Breast epithelium (tissue), 4 donors: ENCODE data around the gene MEF2D. TPM values are rescaled to one million over a fixed set of nuclear protein-coding genes. Genes with fewer than 3 reads are reported as not detected.

ENCODE experiments used
- DNase-seq, 2 donors: peaks; one replicate each; pipeline ENCODE4 v3.0.0-alpha.2; 2019; ENCODE audit warnings: low spot score in 2 of 2
- H3K27ac ChIP-seq, 2 donors: fragments of 200-600 bp; sonication (generic) in 1 of 2; one replicate each; pipeline ENCODE4 v1.5.1; 2016 to 2019; ENCODE audit warnings: mild to moderate bottlenecking in 1 of 2
- H3K27me3 ChIP-seq, 2 donors: fragments of 200-600 bp; sonication (generic) in 1 of 2; one replicate each; pipeline versions ENCODE4 v1.5.1 to v1.6.0; 2017 to 2019; ENCODE audit warnings: control low read depth in 1 of 2, mild to moderate bottlenecking in 1 of 2
- H3K36me3 ChIP-seq: fragments of 200-600 bp; one replicate; pipeline ENCODE4 v1.5.1; 2019
- H3K4me1 ChIP-seq, 2 donors: fragments of 200-600 bp; sonication (generic); one replicate each; pipeline ENCODE4 v1.5.1; 2016 to 2019; ENCODE audit warnings: control low read depth in 1 of 2
- H3K4me3 ChIP-seq, 3 donors: fragments of 200-600 bp; sonication (generic); 1 replicate in 2 of 3; 2 replicates in 1 of 3; pipeline ENCODE4 v1.5.1; 2016 to 2019; ENCODE audit warnings: mild to moderate bottlenecking in 3 of 3, moderate library complexity in 2 of 3
- H3K9me3 ChIP-seq, 2 donors: fragments of 200-600 bp; sonication (generic) in 1 of 2; one replicate each; pipeline ENCODE4 v1.5.1; 2016 to 2019; ENCODE audit warnings: control low read depth in 1 of 2
- POLR2A ChIP-seq: fragments of 450-650 bp; IDR thresholded peaks from one replicate; pipeline ENCODE4 v1.6.1; 2016; ENCODE audit warnings: antibody characterized with exemption, mild to moderate bottlenecking, moderate library complexity
- POLR2AphosphoS5 ChIP-seq, 3 donors: sonication (generic); formaldehyde crosslinking; IDR thresholded peaks; one replicate each; pipeline ENCODE4 v1.6.1; 2017; ENCODE audit warnings: antibody characterized with exemption in 3 of 3
- intact Hi-C: fragments of 100-400 bp; cut with DNase I; formaldehyde crosslinking; loops from one replicate; pipeline ENCODE4 v1.15.1; 2023; ENCODE audit warnings: low total_unique reads
- total RNA-seq, 3 donors: library from RNA; depleted of rRNA; stranded (reverse); fragments of >200 nt; gene quantifications; one replicate each; pipeline ENCODE4 v1.1.0, GENCODE V29; 2016
- TF ChIP-seq, protein P1 (sequence below), 3 donors: fragments of 450-650 bp; IDR thresholded peaks; one replicate each; pipeline ENCODE4 v1.5.1; 2016 to 2017; ENCODE audit warnings: antibody characterized with exemption in 3 of 3, mild to moderate bottlenecking in 3 of 3, moderate library complexity in 3 of 3

The MEF2D gene
- total RNA-seq, 3 donors from 2014 or later, result 25.8 to 34.9 (median 32.1) TPM

DNA sequence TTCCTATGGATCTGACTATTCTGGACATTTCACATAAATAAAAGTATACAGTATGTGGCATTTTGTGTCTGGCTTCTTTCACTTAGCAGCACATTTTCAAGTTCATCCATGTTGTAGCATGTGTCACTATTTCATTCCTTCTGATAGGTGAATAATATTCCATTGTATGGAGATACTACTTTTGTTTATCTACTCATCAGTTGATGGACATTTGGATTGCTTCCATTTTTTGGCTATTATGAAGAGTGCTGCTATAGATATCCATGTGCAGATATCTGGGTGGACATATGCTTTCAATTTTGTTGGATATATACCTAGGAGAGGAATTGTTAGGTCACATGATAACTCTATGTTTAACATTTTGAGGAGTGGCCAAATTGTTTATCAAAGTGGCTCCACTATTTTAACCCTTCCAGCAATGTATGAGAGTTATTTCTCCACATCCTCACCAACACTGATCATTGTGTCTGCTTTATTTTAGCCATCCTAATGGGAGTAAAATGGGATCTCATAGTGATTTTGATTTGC is 21.9 kb upstream of the MEF2D start:
- TF ChIP-seq, protein P1, sequence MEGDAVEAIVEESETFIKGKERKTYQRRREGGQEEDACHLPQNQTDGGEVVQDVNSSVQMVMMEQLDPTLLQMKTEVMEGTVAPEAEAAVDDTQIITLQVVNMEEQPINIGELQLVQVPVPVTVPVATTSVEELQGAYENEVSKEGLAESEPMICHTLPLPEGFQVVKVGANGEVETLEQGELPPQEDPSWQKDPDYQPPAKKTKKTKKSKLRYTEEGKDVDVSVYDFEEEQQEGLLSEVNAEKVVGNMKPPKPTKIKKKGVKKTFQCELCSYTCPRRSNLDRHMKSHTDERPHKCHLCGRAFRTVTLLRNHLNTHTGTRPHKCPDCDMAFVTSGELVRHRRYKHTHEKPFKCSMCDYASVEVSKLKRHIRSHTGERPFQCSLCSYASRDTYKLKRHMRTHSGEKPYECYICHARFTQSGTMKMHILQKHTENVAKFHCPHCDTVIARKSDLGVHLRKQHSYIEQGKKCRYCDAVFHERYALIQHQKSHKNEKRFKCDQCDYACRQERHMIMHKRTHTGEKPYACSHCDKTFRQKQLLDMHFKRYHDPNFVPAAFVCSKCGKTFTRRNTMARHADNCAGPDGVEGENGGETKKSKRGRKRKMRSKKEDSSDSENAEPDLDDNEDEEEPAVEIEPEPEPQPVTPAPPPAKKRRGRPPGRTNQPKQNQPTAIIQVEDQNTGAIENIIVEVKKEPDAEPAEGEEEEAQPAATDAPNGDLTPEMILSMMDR (IDR thresholded peaks at IDR 0.05), result no peak
- TF ChIP-seq POLR2AphosphoS5 (IDR thresholded peaks at IDR 0.05) (no peak), POLR2A (no peak)
- Histone ChIP-seq H3K4me3 (no peak overlapping the region), H3K27me3 (no peaks in the 10 kb centered on the region), H3K36me3 (no peaks in the 10 kb centered on the region), H3K27ac (no peak overlapping the region), H3K9me3 (no peaks in the 10 kb centered on the region), H3K4me1 (no peaks in the 10 kb centered on the region)
- intact Hi-C loops, result no loop called here
- DNase-seq, result no peak

DNA sequence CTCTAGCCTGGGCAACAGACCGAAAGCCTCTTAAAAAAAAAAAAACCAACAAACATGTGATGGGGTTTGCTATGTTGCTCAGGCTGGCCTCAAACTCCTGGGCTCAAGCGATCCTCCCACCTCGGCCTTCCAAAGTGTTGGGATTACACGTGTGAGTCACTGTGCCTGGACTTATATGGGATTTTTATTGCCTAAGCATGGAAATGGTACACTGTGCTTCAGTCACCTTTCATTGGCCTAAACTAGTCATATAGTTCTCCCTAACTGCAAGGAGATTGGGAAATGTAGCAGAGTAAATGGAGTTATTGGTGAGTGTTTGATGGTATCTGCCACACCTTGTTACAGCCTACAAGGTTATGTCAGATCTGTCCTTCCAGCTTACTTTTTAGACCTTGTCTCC is 17.2 kb upstream of the MEF2D start:
- DNase-seq, result no peak
- intact Hi-C loops, result no loop called here
- Histone ChIP-seq H3K9me3 (no peaks in the 10 kb centered on the region), H3K4me1 (no peaks in the 10 kb centered on the region), H3K27ac (no peak overlapping the region), H3K36me3 (no peaks in the 10 kb centered on the region), H3K27me3 (no peaks in the 10 kb centered on the region), H3K4me3 (no peak overlapping the region)
- TF ChIP-seq, protein P1 (IDR thresholded peaks at IDR 0.05), result no peak
- TF ChIP-seq POLR2AphosphoS5 (IDR thresholded peaks at IDR 0.05) (no peak), POLR2A (no peak)

DNA sequence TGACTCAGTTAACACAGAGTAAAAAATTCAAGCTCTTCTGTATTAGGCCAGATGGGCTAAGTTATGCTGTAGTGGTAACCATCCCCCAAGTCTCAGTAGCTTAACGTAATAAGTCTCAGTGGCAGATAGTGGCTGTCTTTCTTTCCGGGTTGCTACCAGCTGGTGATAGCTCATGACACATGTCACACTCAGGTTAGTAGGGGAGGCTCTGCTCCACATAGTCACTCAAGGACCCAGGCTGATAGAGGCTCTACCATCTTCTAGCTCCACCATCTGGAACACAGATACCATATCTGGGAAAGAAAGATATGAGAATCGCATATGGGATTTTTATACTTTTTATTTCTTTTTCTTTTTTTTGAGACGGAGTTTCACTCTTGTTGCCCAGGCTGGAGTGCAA is 16.2 kb upstream of the MEF2D start:
- no peak for DNase-seq
- Histone ChIP-seq H3K27ac (no peak overlapping the region), H3K4me1 (no peaks in the 10 kb centered on the region), H3K9me3 (no peaks in the 10 kb centered on the region), H3K36me3 (no peaks in the 10 kb centered on the region), H3K4me3 (no peak overlapping the region), H3K27me3 (no peaks in the 10 kb centered on the region)
- intact Hi-C loops, result no loop called here
- no peak for TF ChIP-seq POLR2A
- TF ChIP-seq, protein P1 (IDR thresholded peaks at IDR 0.05), result no peak
- TF ChIP-seq POLR2AphosphoS5 (IDR thresholded peaks at IDR 0.05), result no peak

DNA sequence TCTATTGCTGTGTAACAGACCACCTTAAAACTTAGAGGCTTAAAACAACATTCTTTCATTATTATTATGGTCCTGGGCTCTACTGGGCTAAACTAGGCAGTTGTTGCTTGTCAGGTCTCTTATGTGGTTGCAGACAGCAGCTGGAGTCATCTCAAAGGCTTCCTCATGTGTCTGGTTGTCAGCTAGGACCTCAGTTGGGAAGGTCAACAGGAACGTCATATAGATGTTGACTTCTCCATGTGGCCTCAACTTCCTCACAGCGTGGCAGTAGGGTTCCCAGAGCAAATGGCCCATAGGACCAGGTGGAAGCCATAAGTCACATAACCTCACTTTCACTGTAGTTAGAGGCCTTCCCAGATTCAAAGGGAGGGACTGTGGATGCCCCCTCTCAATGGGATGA is 15.4 kb upstream of the MEF2D start:
- H3K4me1 ChIP-seq, result no peaks in the 10 kb centered on the region
- TF ChIP-seq POLR2A, result no peak
- H3K4me3 ChIP-seq, result no peak overlapping the region
- no peak overlapping the region for H3K27ac ChIP-seq
- no peaks in the 10 kb centered on the region for H3K36me3 ChIP-seq
- DNase-seq, result no peak
- no peaks in the 10 kb centered on the region for H3K9me3 ChIP-seq
- intact Hi-C loops, result no loop called here
- H3K27me3 ChIP-seq, result no peaks in the 10 kb centered on the region

DNA sequence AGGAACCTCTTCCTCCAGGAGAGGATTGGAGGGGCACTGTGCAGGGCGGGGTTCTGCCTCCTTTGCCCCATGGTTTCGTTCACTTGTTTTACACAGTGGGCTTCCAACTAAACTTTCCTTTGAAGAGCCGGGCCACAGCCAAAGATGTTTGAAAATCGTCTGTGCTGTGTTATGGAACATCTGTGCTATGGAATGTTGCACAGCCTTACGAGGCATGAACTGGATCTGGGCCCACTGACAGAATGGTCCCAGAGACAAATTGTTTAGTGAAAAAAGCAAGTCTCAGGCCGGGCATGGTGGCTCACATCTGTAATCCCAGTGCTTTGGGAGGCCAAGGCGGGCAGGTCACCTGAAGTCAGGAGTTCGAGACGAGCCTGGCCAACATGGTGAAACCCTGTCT is 12.6 kb upstream of the MEF2D start:
- intact Hi-C loops, result no loop called here
- TF ChIP-seq POLR2A (no peak), POLR2AphosphoS5 (IDR thresholded peaks at IDR 0.05) (no peak)
- TF ChIP-seq, protein P1 (IDR thresholded peaks at IDR 0.05), result no peak

DNA sequence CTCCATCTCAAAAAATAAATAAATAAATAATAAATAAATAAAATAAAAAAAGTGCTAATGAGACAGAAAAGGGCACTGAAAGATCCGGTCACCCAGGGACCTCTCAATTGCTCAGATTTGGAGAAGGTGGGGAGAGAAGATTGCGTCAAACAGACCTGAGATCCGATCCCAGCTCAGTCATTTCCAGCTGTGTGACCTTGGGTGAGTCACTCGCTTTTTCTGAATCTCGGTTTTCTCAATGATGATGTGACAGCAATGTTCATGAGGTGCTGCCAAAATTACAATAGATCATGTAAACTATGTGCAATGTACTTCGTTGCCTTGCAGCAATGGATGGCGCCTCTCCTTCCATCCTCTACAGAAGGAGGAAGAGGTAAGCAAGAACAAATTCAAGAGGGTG is 11.1 kb upstream of the MEF2D start:
- intact Hi-C loops, result no loop called here
- no peaks in the 10 kb centered on the region for H3K36me3 ChIP-seq
- peaks cover 0 to 4% of the 10 kb centered on the region in 2 donors for H3K4me1 ChIP-seq
- H3K27ac ChIP-seq, result no peak overlapping the region
- H3K27me3 ChIP-seq, result no peaks in the 10 kb centered on the region
- TF ChIP-seq POLR2AphosphoS5 (IDR thresholded peaks at IDR 0.05) (no peak), POLR2A (no peak)
- TF ChIP-seq, protein P1 (IDR thresholded peaks at IDR 0.05), result no peak
- no peaks in the 10 kb centered on the region for H3K9me3 ChIP-seq
- no peak for DNase-seq
- H3K4me3 ChIP-seq, result no peak overlapping the region

More for the DNA sequence above, 12.6 kb upstream of the MEF2D start:
- H3K27me3 ChIP-seq, result no peaks in the 10 kb centered on the region
- no peak overlapping the region for H3K4me3 ChIP-seq
- no peaks in the 10 kb centered on the region for H3K9me3 ChIP-seq
- no peak overlapping the region for H3K27ac ChIP-seq
- no peak for DNase-seq
- no peaks in the 10 kb centered on the region for H3K36me3 ChIP-seq
- peaks cover 0 to 4% of the 10 kb centered on the region in 2 donors for H3K4me1 ChIP-seq
